Ascending aorta (tissue), 2 donors: ENCODE results near the gene ACTR5. TPM values are rescaled to one million over a fixed set of nuclear protein-coding genes. Genes with fewer than 3 reads are reported as not detected.

Experiments
- DNase-seq, 2 donors: peaks; one replicate each; pipeline ENCODE4 v3.0.0-alpha.2; 2019; ENCODE audit warnings: low spot score in 2 of 2
- H3K27ac ChIP-seq, 2 donors: fragments of 200-600 bp; sonication (generic); one replicate each; pipeline ENCODE4 v1.5.1; 2016 to 2017; ENCODE audit warnings: mild to moderate bottlenecking in 1 of 2
- H3K27me3 ChIP-seq: fragments of 200-600 bp; sonication (generic); one replicate; pipeline ENCODE4 v1.5.1; 2017
- H3K36me3 ChIP-seq, 2 donors: fragments of 200-600 bp; sonication (generic); one replicate each; pipeline ENCODE4 v1.5.1; 2016
- H3K4me1 ChIP-seq, 2 donors: fragments of 200-600 bp; sonication (generic); one replicate each; pipeline ENCODE4 v1.5.1; 2016 to 2017; ENCODE audit warnings: mild to moderate bottlenecking in 1 of 2
- H3K4me3 ChIP-seq, 2 donors: fragments of 200-600 bp; sonication (generic); one replicate each; pipeline ENCODE4 v1.5.1; 2016 to 2017; ENCODE audit warnings: mild to moderate bottlenecking in 1 of 2
- H3K9me3 ChIP-seq, 2 donors: fragments of 200-600 bp; sonication (generic); one replicate each; pipeline ENCODE4 v1.5.1; 2016
- intact Hi-C: fragments of 100-400 bp; cut with DNase I; formaldehyde crosslinking; loops from one replicate; pipeline ENCODE4 v1.15.1; 2023
- total RNA-seq: library from RNA; depleted of rRNA; stranded (reverse); fragments of >200 nt; gene quantifications from one replicate; pipeline ENCODE4 v1.1.0, GENCODE V29; 2016
- TF ChIP-seq, protein P1 (sequence below), 3 experiments: fragments of 200-600 bp in 2 of 3; fragments of 450-650 bp in 1 of 3; sonication (generic) in 2 of 3; IDR thresholded peaks; one replicate each; pipeline ENCODE4 v1.5.1; 2016 to 2019; ENCODE audit warnings: antibody characterized with exemption in 3 of 3, mild to moderate bottlenecking in 1 of 3, moderate library complexity in 1 of 3

Gene ACTR5
- total RNA-seq, 1 donor from 2014 or later: 5.9 TPM

DNA sequence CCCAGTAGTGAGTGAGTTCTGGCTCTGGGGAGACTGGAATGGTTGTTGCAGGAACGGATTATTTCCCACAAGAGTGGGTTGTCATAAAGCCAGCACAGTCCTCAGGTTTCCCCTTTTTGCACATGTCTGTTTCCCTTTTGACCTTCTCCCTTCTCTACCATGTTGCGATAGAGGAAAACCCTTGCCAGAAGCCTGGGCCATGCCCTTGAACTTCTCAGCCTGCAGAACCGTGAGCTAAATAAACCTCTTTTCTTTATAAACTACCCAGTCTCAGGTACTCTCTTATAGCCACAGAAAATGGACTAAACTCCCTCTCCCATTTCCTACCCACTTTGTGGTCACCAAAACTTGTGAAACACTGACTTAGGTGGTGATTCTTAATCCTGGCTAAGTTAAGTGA, 50.0 kb downstream of the ACTR5 start:
- H3K4me1 ChIP-seq: no peaks in the 10 kb centered on the region
- no peak for DNase-seq

DNA sequence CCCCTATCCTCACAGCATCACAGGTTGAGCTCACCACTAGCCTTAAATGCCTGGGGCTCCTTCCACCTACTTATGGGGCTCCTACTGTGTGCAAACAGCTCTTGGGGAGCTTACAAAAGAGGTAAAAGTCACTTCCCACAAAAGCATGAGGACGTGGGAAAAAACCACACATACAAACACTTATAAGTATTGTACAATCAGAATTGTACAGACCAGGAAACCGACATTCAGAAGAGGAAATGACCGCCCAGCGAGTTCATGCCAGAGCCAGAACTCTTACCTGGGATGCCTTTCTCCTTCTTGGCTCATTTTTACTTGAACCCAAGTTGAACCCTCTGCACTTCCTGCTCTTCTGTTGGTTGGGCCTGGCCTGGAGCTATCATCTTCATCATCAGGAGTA, 50.9 kb downstream of the ACTR5 start:
- Histone ChIP-seq H3K27ac (no peak overlapping the region), H3K4me1 (no peaks in the 10 kb centered on the region), H3K27me3 (no peaks in the 10 kb centered on the region), H3K4me3 (no peak overlapping the region), H3K36me3 (no peaks in the 10 kb centered on the region), H3K9me3 (no peaks in the 10 kb centered on the region)
- intact Hi-C loops: no loop called here
- TF ChIP-seq, protein P1, sequence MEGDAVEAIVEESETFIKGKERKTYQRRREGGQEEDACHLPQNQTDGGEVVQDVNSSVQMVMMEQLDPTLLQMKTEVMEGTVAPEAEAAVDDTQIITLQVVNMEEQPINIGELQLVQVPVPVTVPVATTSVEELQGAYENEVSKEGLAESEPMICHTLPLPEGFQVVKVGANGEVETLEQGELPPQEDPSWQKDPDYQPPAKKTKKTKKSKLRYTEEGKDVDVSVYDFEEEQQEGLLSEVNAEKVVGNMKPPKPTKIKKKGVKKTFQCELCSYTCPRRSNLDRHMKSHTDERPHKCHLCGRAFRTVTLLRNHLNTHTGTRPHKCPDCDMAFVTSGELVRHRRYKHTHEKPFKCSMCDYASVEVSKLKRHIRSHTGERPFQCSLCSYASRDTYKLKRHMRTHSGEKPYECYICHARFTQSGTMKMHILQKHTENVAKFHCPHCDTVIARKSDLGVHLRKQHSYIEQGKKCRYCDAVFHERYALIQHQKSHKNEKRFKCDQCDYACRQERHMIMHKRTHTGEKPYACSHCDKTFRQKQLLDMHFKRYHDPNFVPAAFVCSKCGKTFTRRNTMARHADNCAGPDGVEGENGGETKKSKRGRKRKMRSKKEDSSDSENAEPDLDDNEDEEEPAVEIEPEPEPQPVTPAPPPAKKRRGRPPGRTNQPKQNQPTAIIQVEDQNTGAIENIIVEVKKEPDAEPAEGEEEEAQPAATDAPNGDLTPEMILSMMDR (IDR thresholded peaks at IDR 0.05): no peak
- DNase-seq: no peak

More for the DNA sequence above, 50.0 kb downstream of the ACTR5 start:
- Histone ChIP-seq H3K27ac (no peak overlapping the region), H3K9me3 (no peaks in the 10 kb centered on the region), H3K36me3 (no peaks in the 10 kb centered on the region), H3K27me3 (no peaks in the 10 kb centered on the region), H3K4me3 (no peak overlapping the region)
- intact Hi-C loops: no loop called here
- TF ChIP-seq, protein P1 (IDR thresholded peaks at IDR 0.05): no peak

- Histone ChIP-seq H3K4me1 (no peaks in the 10 kb centered on the region), H3K9me3 (no peaks in the 10 kb centered on the region), H3K36me3 (no peaks in the 10 kb centered on the region), H3K4me3 (no peak overlapping the region), H3K27me3 (peaks cover 2% of the 10 kb centered on the region), H3K27ac (no peak overlapping the region)
- no peak for DNase-seq
- intact Hi-C loops: no loop called here
- TF ChIP-seq, protein P1 (IDR thresholded peaks at IDR 0.05): no peak
These were observed 52.6 kb downstream of the ACTR5 start for GRCh38 chr20:38800882-38801281.

DNA sequence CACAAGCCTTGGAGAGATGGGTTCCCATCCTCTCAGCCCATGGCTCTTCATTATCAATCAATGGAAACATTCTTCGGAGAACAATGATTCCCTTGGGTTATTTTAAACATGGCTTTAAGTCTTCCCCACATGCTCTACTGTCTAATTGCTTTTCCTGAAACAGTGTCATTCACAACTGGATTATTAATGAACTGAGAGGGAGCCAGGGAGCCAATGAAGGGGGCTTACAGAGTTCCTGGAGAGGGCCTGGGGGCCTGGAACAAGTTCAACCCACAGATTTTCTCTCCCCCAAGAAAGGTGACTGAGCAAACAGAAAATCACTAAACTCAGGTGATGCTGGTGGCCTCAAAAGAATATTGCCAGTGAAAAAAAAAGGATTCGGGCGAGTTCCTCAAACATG, 56.0 kb downstream of the ACTR5 start:
- Histone ChIP-seq H3K9me3 (no peaks in the 10 kb centered on the region), H3K27ac (no peak overlapping the region)
- intact Hi-C loops: no loop called here

DNA sequence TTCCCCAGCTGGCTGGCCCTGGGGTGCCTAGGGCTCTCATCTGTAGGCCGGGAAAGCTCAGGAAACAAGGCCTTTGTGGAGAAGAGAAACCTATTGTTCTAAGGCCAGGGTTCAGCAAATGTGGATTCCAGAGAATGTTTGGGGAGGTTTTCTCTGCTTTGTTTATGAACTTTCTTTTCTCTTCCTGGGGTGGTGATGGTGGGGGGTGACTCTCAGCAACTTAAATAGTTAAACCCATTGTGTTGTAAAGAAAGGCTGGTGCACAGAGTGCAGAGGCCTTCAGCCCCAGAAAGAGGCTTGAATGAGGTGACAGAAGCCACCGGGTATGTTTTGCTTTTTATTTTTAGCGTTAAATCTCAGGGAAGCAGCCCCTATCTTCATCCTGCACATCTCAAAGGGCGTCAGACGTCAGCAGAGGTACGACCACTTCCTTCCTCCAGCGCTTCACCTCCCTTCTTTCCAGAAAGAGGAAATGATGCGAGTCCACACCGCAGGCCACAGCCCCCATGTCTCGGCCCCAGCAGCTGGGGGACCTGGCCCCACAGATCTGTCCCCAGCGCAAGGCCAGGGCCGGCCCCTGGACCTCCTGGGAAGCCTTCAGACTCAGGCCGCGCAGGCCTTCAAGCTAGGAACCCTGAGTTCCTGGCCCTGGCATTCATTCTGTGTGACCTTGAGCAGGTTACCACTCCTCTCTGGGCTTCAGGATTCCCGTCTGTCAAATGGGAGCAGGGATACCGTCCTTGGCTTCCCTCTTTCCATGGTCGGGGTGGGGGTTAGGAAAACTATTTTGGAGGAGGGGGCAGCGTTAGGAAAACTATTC, 56.6 kb downstream of the ACTR5 start:
- Histone ChIP-seq H3K4me3 (peak overlapping the region; percentile 62 to 65), H3K36me3 (no peaks in the 10 kb centered on the region), H3K4me1 (peaks cover 0 to 8% of the 10 kb centered on the region in 2 donors), H3K27ac (peak overlapping the region in 1 of 2 donors; percentile 53), H3K9me3 (no peaks in the 10 kb centered on the region), H3K27me3 (peaks cover 7% of the 10 kb centered on the region)
- peak in 1 of 2 donors; percentile 68 for DNase-seq
- intact Hi-C loops: no loop called here
- TF ChIP-seq, protein P1 (IDR thresholded peaks at IDR 0.05): no peak

More for the DNA sequence above, 56.0 kb downstream of the ACTR5 start:
- TF ChIP-seq, protein P1 (IDR thresholded peaks at IDR 0.05): no peak
- Histone ChIP-seq H3K27me3 (peaks cover 7% of the 10 kb centered on the region), H3K4me1 (peaks cover 0 to 8% of the 10 kb centered on the region in 2 donors), H3K4me3 (no peak overlapping the region), H3K36me3 (no peaks in the 10 kb centered on the region)
- peak in 1 of 2 donors; percentile 5 for DNase-seq
